Activated T-cell treated with anti-CD3 and anti-CD28 coated beads for 24 hours (primary cell): Measurements from ENCODE around the gene NEIL3.

Experiments
- DNase-seq: peaks from one replicate; pipeline ENCODE4 v3.0.0-alpha.2; 2020; ENCODE audit warnings: low read depth

Gene NEIL3

GRCh38 chr4:177369372-177369771 is 59.7 kb downstream of the NEIL3 start:
- DNase-seq = no peak

GRCh38 chr4:177371461-177371860 is 61.8 kb downstream of the NEIL3 start:
- DNase-seq = no peak

GRCh38 chr4:177374966-177375365 is 65.3 kb downstream of the NEIL3 start:
- DNase-seq = no peak

- no peak for DNase-seq
Observed at GRCh38 chr4:177375372-177375771, 65.7 kb downstream of the NEIL3 start.

- DNase-seq = no peak
Observed at GRCh38 chr4:177376024-177376423, 66.3 kb downstream of the NEIL3 start.

GRCh38 chr4:177380730-177381287 is 71.1 kb downstream of the NEIL3 start:
- DNase-seq = no peak

GRCh38 chr4:177381762-177382310 is 72.2 kb downstream of the NEIL3 start:
- no peak for DNase-seq

GRCh38 chr4:177384856-177385397 is 75.3 kb downstream of the NEIL3 start:
- no peak for DNase-seq

- no peak for DNase-seq
Observed at GRCh38 chr4:177385576-177386277, 76.1 kb downstream of the NEIL3 start.

- DNase-seq = no peak
Observed at GRCh38 chr4:177386278-177386815, 76.7 kb downstream of the NEIL3 start.

GRCh38 chr4:177391287-177391686 is 81.6 kb downstream of the NEIL3 start:
- DNase-seq = no peak

- no peak for DNase-seq
Observed at GRCh38 chr4:177391953-177392352, 82.3 kb downstream of the NEIL3 start.

- DNase-seq = no peak
Observed at GRCh38 chr4:177393236-177393635, 83.6 kb downstream of the NEIL3 start.

GRCh38 chr4:177396352-177396751 is 86.7 kb downstream of the NEIL3 start:
- no peak for DNase-seq

- no peak for DNase-seq
Observed at GRCh38 chr4:177400030-177400429, 90.4 kb downstream of the NEIL3 start.

GRCh38 chr4:177401658-177402273 is 92.1 kb downstream of the NEIL3 start:
- no peak for DNase-seq

- no peak for DNase-seq
Observed at GRCh38 chr4:177403746-177404145, 94.1 kb downstream of the NEIL3 start.

- no peak for DNase-seq
Observed at GRCh38 chr4:177404342-177404741, 94.7 kb downstream of the NEIL3 start.

- DNase-seq = no peak
Observed at GRCh38 chr4:177404986-177405385, 95.3 kb downstream of the NEIL3 start.

GRCh38 chr4:177405508-177405907 is 95.8 kb downstream of the NEIL3 start:
- DNase-seq = no peak

GRCh38 chr4:177408023-177408422 is 98.3 kb downstream of the NEIL3 start:
- DNase-seq = no peak

GRCh38 chr4:177410566-177410965 is 100.9 kb downstream of the NEIL3 start:
- no peak for DNase-seq

- DNase-seq = no peak
Observed at GRCh38 chr4:177411996-177412395, 102.3 kb downstream of the NEIL3 start.
